Parathyroid adenoma (tissue), 2 donors: ENCODE data around the gene ZNF438.

Experiments used
- H2AFZ ChIP-seq: fragments of 300-600 bp; sonication (generic); one replicate; pipeline ENCODE4 v1.7.0; 2017; ENCODE audit warnings: antibody characterized with exemption, mild to moderate bottlenecking
- H3K27ac ChIP-seq: fragments of 300-600 bp; sonication (generic); one replicate; pipeline ENCODE4 v1.7.0; 2017
- H3K27me3 ChIP-seq: fragments of 300-600 bp; sonication (generic); one replicate; pipeline ENCODE4 v1.7.0; 2017; ENCODE audit warnings: low read length; ENCODE audit not compliant: control insufficient read depth, insufficient read depth
- H3K36me3 ChIP-seq: fragments of 300-600 bp; sonication (generic); one replicate; pipeline ENCODE4 v1.7.0; 2017; ENCODE audit warnings: low read length; ENCODE audit not compliant: control insufficient read depth, insufficient read depth
- H3K4me1 ChIP-seq: fragments of 300-600 bp; sonication (generic); one replicate; pipeline ENCODE4 v1.7.0; 2017; ENCODE audit warnings: control low read depth
- H3K4me2 ChIP-seq: fragments of 300-600 bp; sonication (generic); one replicate; pipeline ENCODE4 v1.7.0; 2017; ENCODE audit warnings: low read length
- H3K4me3 ChIP-seq: fragments of 300-600 bp; sonication (generic); one replicate; pipeline ENCODE4 v1.7.0; 2017; ENCODE audit warnings: low read depth, low read length
- H3K79me2 ChIP-seq: fragments of 300-600 bp; sonication (generic); one replicate; pipeline ENCODE4 v1.7.0; 2017; ENCODE audit warnings: control low read depth
- H3K9ac ChIP-seq: fragments of 300-600 bp; sonication (generic); one replicate; pipeline ENCODE4 v1.7.0; 2017; ENCODE audit warnings: mild to moderate bottlenecking
- H3K9me3 ChIP-seq: fragments of 300-600 bp; sonication (generic); one replicate; pipeline ENCODE4 v1.7.0; 2017; ENCODE audit warnings: low read length; ENCODE audit not compliant: control insufficient read depth
- CTCF ChIP-seq: fragments of 300-600 bp; sonication (generic); IDR thresholded peaks from one replicate; pipeline ENCODE4 v1.7.0; 2017; ENCODE audit warnings: antibody characterized with exemption, mild to moderate bottlenecking
- donor health status: primary hyperparathyroidism.

The ZNF438 gene

DNA sequence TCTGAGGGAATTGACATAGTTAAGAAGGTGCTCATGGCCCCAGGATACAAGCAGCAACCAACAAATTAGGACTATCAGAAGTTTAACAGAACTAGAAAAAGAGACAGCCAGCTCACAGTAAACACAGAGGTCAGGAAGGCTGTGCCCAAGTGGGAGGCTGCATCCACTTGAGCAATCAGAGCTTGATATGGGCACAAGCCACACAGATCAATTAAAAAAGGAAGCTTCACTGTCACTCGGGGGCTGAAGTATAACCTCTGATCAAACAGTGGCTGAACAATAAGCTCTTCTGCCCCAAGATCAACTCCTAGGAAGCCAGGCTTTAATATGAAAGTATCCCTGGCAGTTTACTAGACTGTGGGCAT lies 40.0 kb downstream of the ZNF438 start:
- Histone ChIP-seq H3K4me1 (no peaks in the 10 kb centered on the region), H2AFZ (no peak overlapping the region), H3K9ac (no peak overlapping the region), H3K4me3 (no peak overlapping the region), H3K9me3 (no peaks in the 10 kb centered on the region), H3K4me2 (no peak overlapping the region), H3K36me3 (no peaks in the 10 kb centered on the region), H3K27me3 (no peaks in the 10 kb centered on the region), H3K79me2 (peaks cover 3% of the 10 kb centered on the region), H3K27ac (no peak overlapping the region)
- TF ChIP-seq CTCF: no peak

GRCh38 chr10:30990971-30991646 lies 40.6 kb downstream of the ZNF438 start:
- Histone ChIP-seq H3K27ac (no peak overlapping the region), H3K36me3 (no peaks in the 10 kb centered on the region), H3K27me3 (no peaks in the 10 kb centered on the region), H3K4me1 (no peaks in the 10 kb centered on the region), H3K9ac (no peak overlapping the region), H3K79me2 (peaks cover 3% of the 10 kb centered on the region), H3K4me2 (no peak overlapping the region), H2AFZ (no peak overlapping the region), H3K9me3 (no peaks in the 10 kb centered on the region), H3K4me3 (no peak overlapping the region)
- TF ChIP-seq CTCF: no peak

DNA sequence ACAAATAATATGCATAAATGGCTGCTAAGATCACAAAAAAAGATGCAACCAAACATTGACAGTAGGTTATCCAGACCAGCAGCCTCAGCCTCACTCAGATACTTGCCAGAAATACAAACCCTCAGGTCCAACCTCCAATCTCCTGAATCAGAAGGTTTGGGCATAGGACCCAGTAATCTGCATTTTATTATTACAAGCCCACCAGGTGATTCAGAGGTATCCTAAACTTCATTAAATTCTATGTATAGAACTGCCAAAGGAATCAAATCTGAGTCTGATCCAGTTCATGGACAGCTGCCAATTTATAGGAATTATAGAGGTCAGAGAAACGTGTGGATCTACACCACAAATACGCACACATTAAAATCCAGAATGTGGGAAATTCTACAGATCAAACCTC lies 41.3 kb downstream of the ZNF438 start:
- no peaks in the 10 kb centered on the region for H3K27me3 ChIP-seq
- no peak for TF ChIP-seq CTCF
- H3K79me2 ChIP-seq: peaks cover 3% of the 10 kb centered on the region
- H2AFZ ChIP-seq: no peak overlapping the region
- H3K4me2 ChIP-seq: no peak overlapping the region
- H3K4me1 ChIP-seq: no peaks in the 10 kb centered on the region
- no peak overlapping the region for H3K27ac ChIP-seq
- no peaks in the 10 kb centered on the region for H3K9me3 ChIP-seq
- H3K36me3 ChIP-seq: no peaks in the 10 kb centered on the region
- no peak overlapping the region for H3K9ac ChIP-seq
- no peak overlapping the region for H3K4me3 ChIP-seq

GRCh38 chr10:30988831-30989435 lies 42.7 kb downstream of the ZNF438 start:
- Histone ChIP-seq H3K27ac (no peak overlapping the region), H3K4me3 (no peak overlapping the region), H2AFZ (no peak overlapping the region), H3K4me1 (no peaks in the 10 kb centered on the region), H3K9ac (no peak overlapping the region), H3K4me2 (no peak overlapping the region), H3K27me3 (no peaks in the 10 kb centered on the region), H3K36me3 (no peaks in the 10 kb centered on the region), H3K79me2 (peaks cover 3% of the 10 kb centered on the region), H3K9me3 (no peaks in the 10 kb centered on the region)
- TF ChIP-seq CTCF: no peak

DNA sequence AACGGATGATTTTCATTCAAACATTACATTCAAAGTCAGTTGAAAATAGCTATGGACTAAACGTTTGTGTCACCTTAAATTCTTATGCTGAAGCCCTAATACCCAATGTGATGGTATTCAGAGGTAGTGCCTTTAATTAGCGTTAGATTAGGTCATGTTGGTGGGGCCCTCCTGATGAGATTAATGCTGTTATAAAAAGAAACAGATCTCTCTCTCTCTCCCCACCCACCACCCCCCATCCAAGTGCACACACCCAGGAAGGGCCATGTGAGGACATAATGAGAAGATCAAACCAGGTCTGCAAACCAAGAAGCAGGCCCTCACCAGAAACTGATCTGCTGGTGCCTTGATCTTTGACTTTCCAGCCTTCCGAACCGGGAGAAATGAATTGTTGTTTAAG lies 44.2 kb downstream of the ZNF438 start:
- Histone ChIP-seq H3K36me3 (no peaks in the 10 kb centered on the region), H3K4me1 (no peaks in the 10 kb centered on the region), H3K27me3 (no peaks in the 10 kb centered on the region), H3K4me2 (no peak overlapping the region), H3K4me3 (no peak overlapping the region), H2AFZ (no peak overlapping the region), H3K9ac (no peak overlapping the region), H3K79me2 (no peaks in the 10 kb centered on the region), H3K9me3 (no peaks in the 10 kb centered on the region), H3K27ac (no peak overlapping the region)
- TF ChIP-seq CTCF: no peak
